GM12878 (cell line): ENCODE results near the gene DUSP11.

Experiments
- CTCF ChIP-seq, 3 experiments: IDR thresholded peaks in 2 of 3; conservative IDR thresholded peaks in 1 of 3; 2 replicates each; pipeline ENCODE4 v1.5.1; 2011; ENCODE audit warnings: low read depth in 3 of 3, low read length in 3 of 3, mild to moderate bottlenecking in 3 of 3, control low read depth in 2 of 3, moderate library complexity in 2 of 3, inconsistent platforms in 1 of 3, mixed read lengths in 1 of 3; ENCODE audit not compliant: control insufficient read depth in 2 of 3, insufficient read depth in 1 of 3; ENCODE audit errors: extremely low read depth in 1 of 3
- JUND ChIP-seq: IDR thresholded peaks from 2 replicates; pipeline ENCODE4 v1.6.1; 2012; ENCODE audit warnings: low read depth, mild to moderate bottlenecking, low read length, improper control_type of control experiment, moderate library complexity
- KDM1A ChIP-seq: fragments of 200-600 bp; sonication (generic); IDR thresholded peaks from 2 replicates; pipeline ENCODE4 v1.6.1; 2016; ENCODE audit warnings: borderline replicate concordance
- LARP7 ChIP-seq: fragments of 450-650 bp; IDR thresholded peaks from 2 replicates; pipeline ENCODE4 v1.6.1; 2017; ENCODE audit warnings: mild to moderate bottlenecking
- MLLT1 ChIP-seq: fragments of 450-650 bp; IDR thresholded peaks from 2 replicates; pipeline ENCODE4 v1.6.1; 2016; ENCODE audit warnings: mild to moderate bottlenecking
- RELA ChIP-seq: fragments of 450-650 bp; IDR thresholded peaks from 2 replicates; pipeline ENCODE4 v1.8.0; 2014; ENCODE audit warnings: borderline replicate concordance; ENCODE audit not compliant: partially characterized antibody
- USF1 ChIP-seq: IDR thresholded peaks from 2 replicates; pipeline ENCODE4 v1.6.1; 2011; ENCODE audit warnings: borderline replicate concordance, low read depth, mild to moderate bottlenecking, moderate library complexity, mixed read lengths, low read length; ENCODE audit not compliant: insufficient read depth; ENCODE audit errors: extremely low read length
- YY1 ChIP-seq: IDR thresholded peaks from 2 replicates; pipeline ENCODE4 v1.6.1; 2011; ENCODE audit warnings: low read depth, mild to moderate bottlenecking, low read length

GRCh38 chr2:73811878-73812277, 32.0 kb upstream of the DUSP11 start:
- TF ChIP-seq MLLT1 (no peak), CTCF (IDR thresholded peaks at IDR 0.05 in 2 of 3, conservative IDR thresholded peaks at IDR 0.05 in 1 of 3; ENCODE audit: control insufficient read depth in 2 of 3, extremely low read depth in 1 of 3, insufficient read depth in 1 of 3, low read depth in 3 of 3, low read length in 3 of 3) (no peak), LARP7 (no peak), RELA (no peak), YY1 (no peak), USF1 (no peak), KDM1A (no peak), JUND (no peak)
